MM.1S (cell line): ENCODE results near the gene ARL15.

Experiments
- DNase-seq: peaks from one replicate; pipeline ENCODE4 v3.0.0-alpha.2; 2015
- H2AFZ ChIP-seq: fragments of 300-600 bp; sonication (generic); 2 replicates; pipeline ENCODE4 v1.6.0; 2016; ENCODE audit warnings: antibody characterized with exemption, low read length
- H3F3A ChIP-seq: fragments of 300-600 bp; sonication (generic); 2 replicates; pipeline ENCODE4 v1.6.1; 2016; ENCODE audit warnings: mild to moderate bottlenecking, antibody characterized with exemption, low read length, moderate library complexity, mixed read lengths; ENCODE audit not compliant: insufficient read depth
- H3K27ac ChIP-seq: fragments of 300-600 bp; sonication (generic); 2 replicates; pipeline ENCODE4 v1.5.1; 2016; ENCODE audit warnings: mild to moderate bottlenecking, low read length
- H3K27me3 ChIP-seq: fragments of 300-600 bp; sonication (generic); replicated peaks from 2 replicates; pipeline ENCODE4 v1.6.0; 2016; ENCODE audit warnings: low read length; ENCODE audit not compliant: insufficient read depth
- H3K36me3 ChIP-seq: fragments of 300-600 bp; sonication (generic); replicated peaks from 2 replicates; pipeline ENCODE4 v1.6.1; 2016; ENCODE audit warnings: mild to moderate bottlenecking, low read length, mixed read lengths; ENCODE audit not compliant: insufficient read depth
- H3K4me1 ChIP-seq: fragments of 300-600 bp; sonication (generic); 2 replicates; pipeline ENCODE4 v1.6.1; 2016; ENCODE audit warnings: low read length, mixed read lengths
- H3K4me2 ChIP-seq: fragments of 300-600 bp; sonication (generic); 2 replicates; pipeline ENCODE4 v1.6.0; 2016; ENCODE audit warnings: low read depth, low read length
- H3K4me3 ChIP-seq: fragments of 300-600 bp; sonication (generic); 2 replicates; pipeline ENCODE4 v1.5.1; 2016; ENCODE audit warnings: low read length, mixed read lengths
- H3K79me2 ChIP-seq: fragments of 300-600 bp; sonication (generic); 2 replicates; pipeline ENCODE4 v1.6.1; 2016; ENCODE audit warnings: mixed run types, low read length, mixed read lengths
- H3K9ac ChIP-seq: fragments of 300-600 bp; sonication (generic); 2 replicates; pipeline ENCODE4 v1.6.1; 2016; ENCODE audit warnings: low read length, mixed read lengths
- H3K9me2 ChIP-seq: fragments of 300-600 bp; sonication (generic); replicated peaks from 2 replicates; pipeline ENCODE4 v1.6.1; 2016; ENCODE audit warnings: mild to moderate bottlenecking, low read length, mixed read lengths; ENCODE audit not compliant: insufficient read depth
- H3K9me3 ChIP-seq: fragments of 300-600 bp; sonication (generic); replicated peaks from 2 replicates; pipeline ENCODE4 v1.6.1; 2016; ENCODE audit warnings: mild to moderate bottlenecking, low read length, mixed read lengths; ENCODE audit not compliant: insufficient read depth
- H4K20me1 ChIP-seq: fragments of 300-600 bp; sonication (generic); 2 replicates; pipeline ENCODE4 v1.6.1; 2016; ENCODE audit warnings: mild to moderate bottlenecking, low read length, moderate library complexity, mixed read lengths; ENCODE audit not compliant: insufficient read depth
- EZH2 ChIP-seq: fragments of 300-600 bp; sonication (generic); optimal IDR thresholded peaks from 2 replicates; pipeline ENCODE3; 2017; ENCODE audit warnings: low read depth, mild to moderate bottlenecking, antibody characterized with exemption, low read length, mixed read lengths
- EZH2phosphoT487 ChIP-seq: fragments of 300-600 bp; sonication (generic); IDR thresholded peaks from 2 replicates; pipeline ENCODE4 v1.6.1; 2018; ENCODE audit warnings: antibody characterized with exemption, low read length
- TF ChIP-seq, protein P1 (sequence below): fragments of 300-600 bp; sonication (generic); IDR thresholded peaks from 2 replicates; pipeline ENCODE4 v1.5.1; 2016; ENCODE audit warnings: antibody characterized with exemption, low read length, mixed read lengths

ARL15 gene

DNA sequence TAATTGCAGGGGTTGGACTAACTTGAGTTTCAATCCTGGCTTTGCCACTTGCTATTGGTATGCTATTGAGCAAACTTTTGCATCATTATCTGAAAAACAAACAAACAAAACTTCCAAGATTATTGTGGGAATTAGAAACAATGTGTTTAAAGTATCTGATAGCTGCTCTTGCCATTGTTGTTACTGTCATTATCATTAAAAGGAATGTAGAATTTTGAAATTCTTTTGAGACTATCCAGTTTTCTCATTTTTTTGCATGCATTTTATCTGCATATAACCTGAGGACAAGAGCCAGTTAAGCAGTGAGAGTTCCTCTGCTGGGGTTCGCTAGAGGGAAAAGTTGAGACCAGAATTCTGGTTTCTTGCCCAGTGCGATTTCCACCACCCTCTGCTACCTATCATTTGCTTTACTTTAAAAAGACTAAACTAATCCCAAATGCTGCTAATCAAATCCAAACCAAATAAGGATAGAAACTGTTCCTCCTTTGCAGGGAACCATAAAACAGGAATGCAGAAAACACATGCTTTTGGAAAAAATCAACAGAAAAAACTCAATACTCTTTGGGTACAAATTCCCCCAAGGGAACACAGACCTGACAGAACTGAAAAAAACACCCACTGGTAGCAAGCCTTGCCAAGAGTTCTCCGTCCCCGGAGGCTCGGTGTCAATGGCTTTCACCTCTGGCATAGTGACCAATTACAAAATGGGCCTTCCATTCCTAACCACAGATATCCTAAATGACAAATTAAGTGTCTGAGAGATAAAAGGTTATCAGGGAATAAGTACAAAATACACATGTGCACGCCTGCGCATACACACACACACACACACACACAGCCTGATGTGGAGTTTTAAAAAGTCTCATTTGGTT, 373.7 kb downstream of the ARL15 start:
- TF ChIP-seq, protein P1, sequence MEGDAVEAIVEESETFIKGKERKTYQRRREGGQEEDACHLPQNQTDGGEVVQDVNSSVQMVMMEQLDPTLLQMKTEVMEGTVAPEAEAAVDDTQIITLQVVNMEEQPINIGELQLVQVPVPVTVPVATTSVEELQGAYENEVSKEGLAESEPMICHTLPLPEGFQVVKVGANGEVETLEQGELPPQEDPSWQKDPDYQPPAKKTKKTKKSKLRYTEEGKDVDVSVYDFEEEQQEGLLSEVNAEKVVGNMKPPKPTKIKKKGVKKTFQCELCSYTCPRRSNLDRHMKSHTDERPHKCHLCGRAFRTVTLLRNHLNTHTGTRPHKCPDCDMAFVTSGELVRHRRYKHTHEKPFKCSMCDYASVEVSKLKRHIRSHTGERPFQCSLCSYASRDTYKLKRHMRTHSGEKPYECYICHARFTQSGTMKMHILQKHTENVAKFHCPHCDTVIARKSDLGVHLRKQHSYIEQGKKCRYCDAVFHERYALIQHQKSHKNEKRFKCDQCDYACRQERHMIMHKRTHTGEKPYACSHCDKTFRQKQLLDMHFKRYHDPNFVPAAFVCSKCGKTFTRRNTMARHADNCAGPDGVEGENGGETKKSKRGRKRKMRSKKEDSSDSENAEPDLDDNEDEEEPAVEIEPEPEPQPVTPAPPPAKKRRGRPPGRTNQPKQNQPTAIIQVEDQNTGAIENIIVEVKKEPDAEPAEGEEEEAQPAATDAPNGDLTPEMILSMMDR, result no peak
- TF ChIP-seq EZH2 (no peak), EZH2phosphoT487 (no peak)
- DNase-seq, result no peak
- Histone ChIP-seq H3K27me3 (no peaks in the 10 kb centered on the region), H3K9me2 (no peaks in the 10 kb centered on the region), H3K79me2 (no peaks in the 10 kb centered on the region), H3K27ac (no peak overlapping the region), H3K36me3 (no peaks in the 10 kb centered on the region), H3K9me3 (no peaks in the 10 kb centered on the region), H3F3A (no peaks in the 10 kb centered on the region), H3K4me2 (no peak overlapping the region), H2AFZ (no peak overlapping the region), H4K20me1 (no peaks in the 10 kb centered on the region), H3K4me3 (no peak overlapping the region), H3K4me1 (no peaks in the 10 kb centered on the region), H3K9ac (no peak overlapping the region)

DNA sequence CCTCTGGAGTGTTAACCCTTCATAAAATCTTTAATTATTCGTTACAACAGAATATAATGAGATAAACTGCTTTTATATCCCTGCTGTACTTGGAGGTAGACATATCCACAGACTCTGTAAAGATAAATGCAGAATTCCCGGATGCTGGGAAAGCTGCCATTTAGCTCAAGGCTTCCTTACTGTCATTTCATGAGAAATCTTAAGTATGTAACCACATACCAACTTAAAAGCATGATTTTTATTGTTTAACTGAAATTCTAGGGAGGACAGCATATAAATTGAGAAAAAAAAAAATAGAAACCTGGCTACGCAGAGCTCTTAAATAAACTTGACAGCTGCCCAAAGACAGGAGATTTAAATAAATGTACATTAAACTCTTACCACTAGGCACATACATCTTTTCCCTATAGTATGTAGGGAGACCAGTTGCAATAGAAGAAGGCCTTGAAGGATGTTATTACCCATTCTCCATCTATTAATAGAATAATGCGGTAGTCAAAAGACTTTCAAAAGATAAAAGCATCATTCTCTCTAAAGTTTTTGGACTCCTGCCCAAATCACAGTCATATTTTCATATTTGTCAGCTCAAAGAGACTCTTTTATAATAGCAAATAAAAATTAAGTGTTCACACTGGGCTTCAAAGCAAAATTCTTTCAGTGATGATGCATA, 376.1 kb downstream of the ARL15 start:
- no peak for DNase-seq
- Histone ChIP-seq H3K4me2 (no peak overlapping the region), H3K9me3 (no peaks in the 10 kb centered on the region), H3K27me3 (no peaks in the 10 kb centered on the region), H3K36me3 (no peaks in the 10 kb centered on the region), H3K79me2 (no peaks in the 10 kb centered on the region), H3K4me3 (no peak overlapping the region), H3K9me2 (no peaks in the 10 kb centered on the region), H3K27ac (no peak overlapping the region), H3F3A (no peaks in the 10 kb centered on the region), H2AFZ (no peak overlapping the region), H3K4me1 (no peaks in the 10 kb centered on the region), H3K9ac (no peak overlapping the region), H4K20me1 (no peaks in the 10 kb centered on the region)
- TF ChIP-seq EZH2 (no peak), EZH2phosphoT487 (no peak)
- TF ChIP-seq, protein P1, result no peak

DNA sequence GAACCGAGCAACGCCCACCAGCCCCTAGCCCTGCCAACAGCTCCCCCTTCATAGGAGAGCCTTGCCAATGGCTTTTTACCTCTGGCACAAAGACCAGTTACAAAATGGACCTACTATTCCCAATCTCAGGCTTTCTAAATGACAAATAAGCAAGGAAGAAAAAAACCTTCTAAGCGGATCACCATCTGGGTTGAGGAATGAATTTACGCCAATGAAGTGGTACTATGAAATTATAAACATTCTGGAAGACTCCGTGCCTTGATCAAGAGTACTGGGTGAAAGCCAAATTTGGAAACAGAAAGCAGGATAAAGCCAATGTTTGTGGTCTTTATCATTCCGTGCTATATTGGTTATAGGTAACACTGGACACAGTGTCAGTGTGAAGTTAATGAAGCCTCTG, 378.0 kb downstream of the ARL15 start:
- Histone ChIP-seq H4K20me1 (no peaks in the 10 kb centered on the region), H3K79me2 (no peaks in the 10 kb centered on the region), H3F3A (no peaks in the 10 kb centered on the region), H3K9me3 (no peaks in the 10 kb centered on the region), H3K4me1 (no peaks in the 10 kb centered on the region), H3K9ac (no peak overlapping the region), H3K4me2 (no peak overlapping the region), H3K27ac (no peak overlapping the region), H3K4me3 (no peak overlapping the region), H3K27me3 (no peaks in the 10 kb centered on the region), H3K9me2 (no peaks in the 10 kb centered on the region), H2AFZ (no peak overlapping the region), H3K36me3 (no peaks in the 10 kb centered on the region)
- TF ChIP-seq EZH2, result no peak
- TF ChIP-seq, protein P1, result no peak
- no peak for TF ChIP-seq EZH2phosphoT487
- DNase-seq, result no peak
